ENCODE measurements around the gene EBNA1BP2.
"Not testable (repeated sequence)": the region's sequence is repeated elsewhere in the genome, so short reads cannot be mapped to it uniquely, and the experiment has no call there.

EBNA1BP2 gene

GRCh38 chr1:43171876-43172526 lies at the start of gene EBNA1BP2, which contains the start of gene CFAP57:
Gene EBNA1BP2, minus strand, starts transcription at chr1:43172290. Its CDS starts 172 bp downstream, at chr1:43172118.
Gene CFAP57, plus strand, starts transcription at chr1:43172330. Its CDS starts 424 bp downstream, at chr1:43172754.
- peak; percentile 75 to 95 for DNase-seq (ENCODE audit: low read depth in 1 of 2, low spot score in 1 of 2)
- TF ChIP-seq JUND (IDR thresholded peaks at IDR 0.05; ENCODE audit: low read depth) = no peak
- in situ Hi-C loops (cut with HindIII; ENCODE audit: low pct_unique_long_range_greater_than_20kb, low sequenced_read_pairs) = no loop called here

GRCh38 chr1:43221797-43222196 lies 49.7 kb upstream of the EBNA1BP2 start:
- in situ Hi-C loops (cut with HindIII; ENCODE audit: low pct_unique_long_range_greater_than_20kb, low sequenced_read_pairs) = no loop called here
- DNase-seq (ENCODE audit: low read depth in 1 of 2, low spot score in 1 of 2) = no peak
- TF ChIP-seq JUND (IDR thresholded peaks at IDR 0.05; ENCODE audit: low read depth) = no peak

GRCh38 chr1:43220905-43221778 lies 49.1 kb upstream of the EBNA1BP2 start:
- in situ Hi-C loops (cut with HindIII; ENCODE audit: low pct_unique_long_range_greater_than_20kb, low sequenced_read_pairs) = no loop called here
- no peak for DNase-seq (ENCODE audit: low read depth in 1 of 2, low spot score in 1 of 2)
- TF ChIP-seq JUND (IDR thresholded peaks at IDR 0.05; ENCODE audit: low read depth) = no peak

- DNase-seq (ENCODE audit: low read depth in 1 of 2, low spot score in 1 of 2) = no peak
- in situ Hi-C loops (cut with HindIII; ENCODE audit: low pct_unique_long_range_greater_than_20kb, low sequenced_read_pairs) = no loop called here
- TF ChIP-seq JUND (IDR thresholded peaks at IDR 0.05; ENCODE audit: low read depth) = no peak
These were observed 45.7 kb upstream of the EBNA1BP2 start for GRCh38 chr1:43217747-43218146.

- in situ Hi-C loops (cut with HindIII; ENCODE audit: low pct_unique_long_range_greater_than_20kb, low sequenced_read_pairs) = no loop called here
- no peak for DNase-seq (ENCODE audit: low read depth in 1 of 2, low spot score in 1 of 2)
These were observed 42.7 kb upstream of the EBNA1BP2 start for GRCh38 chr1:43214501-43215444.

GRCh38 chr1:43208277-43208676 lies 36.2 kb upstream of the EBNA1BP2 start:
- in situ Hi-C loops (cut with HindIII; ENCODE audit: low pct_unique_long_range_greater_than_20kb, low sequenced_read_pairs); DNase-seq (ENCODE audit: low read depth in 1 of 2, low spot score in 1 of 2): not testable (repeated sequence)

More at GRCh38 chr1:43214501-43215444, 42.7 kb upstream of the EBNA1BP2 start:
- no peak for TF ChIP-seq JUND (IDR thresholded peaks at IDR 0.05; ENCODE audit: low read depth)

GRCh38 chr1:43207229-43207853 lies 35.3 kb upstream of the EBNA1BP2 start:
- in situ Hi-C loops (cut with HindIII; ENCODE audit: low pct_unique_long_range_greater_than_20kb, low sequenced_read_pairs) = no loop called here
- TF ChIP-seq JUND (IDR thresholded peaks at IDR 0.05; ENCODE audit: low read depth) = no peak
- peak in 1 of 2 experiments; percentile 13 for DNase-seq (ENCODE audit: low read depth in 1 of 2, low spot score in 1 of 2)

- in situ Hi-C loops (cut with HindIII; ENCODE audit: low pct_unique_long_range_greater_than_20kb, low sequenced_read_pairs) = no loop called here
- 0 out of 2 replicates have a peak, but pooled peaks have one; percentile 58 for TF ChIP-seq JUND (IDR thresholded peaks at IDR 0.05; ENCODE audit: low read depth)
- peak in 1 of 2 experiments; percentile 85 for DNase-seq (ENCODE audit: low read depth in 1 of 2, low spot score in 1 of 2)
These were observed 34.6 kb upstream of the EBNA1BP2 start for GRCh38 chr1:43206600-43207228.

- in situ Hi-C loops (cut with HindIII; ENCODE audit: low pct_unique_long_range_greater_than_20kb, low sequenced_read_pairs) = no loop called here
- TF ChIP-seq JUND (IDR thresholded peaks at IDR 0.05; ENCODE audit: low read depth) = no peak
- no peak for DNase-seq (ENCODE audit: low read depth in 1 of 2, low spot score in 1 of 2)
These were observed 33.6 kb upstream of the EBNA1BP2 start for GRCh38 chr1:43205671-43206070.

- TF ChIP-seq JUND (IDR thresholded peaks at IDR 0.05; ENCODE audit: low read depth) = no peak
- no peak for DNase-seq (ENCODE audit: low read depth in 1 of 2, low spot score in 1 of 2)
- in situ Hi-C loops (cut with HindIII; ENCODE audit: low pct_unique_long_range_greater_than_20kb, low sequenced_read_pairs) = no loop called here
These were observed 32.3 kb upstream of the EBNA1BP2 start for GRCh38 chr1:43204394-43204793.

- TF ChIP-seq JUND (IDR thresholded peaks at IDR 0.05; ENCODE audit: low read depth) = no peak
- in situ Hi-C loops (cut with HindIII; ENCODE audit: low pct_unique_long_range_greater_than_20kb, low sequenced_read_pairs) = no loop called here
- DNase-seq (ENCODE audit: low read depth in 1 of 2, low spot score in 1 of 2) = no peak
These were observed 31.8 kb upstream of the EBNA1BP2 start for GRCh38 chr1:43203859-43204258.

All from T47D (cell line).